ENCODE data around the gene TUFT1.
"Not testable (repeated sequence)": the region's sequence is repeated elsewhere in the genome, so short reads cannot be mapped to it uniquely, and the experiment has no call there.

TUFT1 gene

DNA sequence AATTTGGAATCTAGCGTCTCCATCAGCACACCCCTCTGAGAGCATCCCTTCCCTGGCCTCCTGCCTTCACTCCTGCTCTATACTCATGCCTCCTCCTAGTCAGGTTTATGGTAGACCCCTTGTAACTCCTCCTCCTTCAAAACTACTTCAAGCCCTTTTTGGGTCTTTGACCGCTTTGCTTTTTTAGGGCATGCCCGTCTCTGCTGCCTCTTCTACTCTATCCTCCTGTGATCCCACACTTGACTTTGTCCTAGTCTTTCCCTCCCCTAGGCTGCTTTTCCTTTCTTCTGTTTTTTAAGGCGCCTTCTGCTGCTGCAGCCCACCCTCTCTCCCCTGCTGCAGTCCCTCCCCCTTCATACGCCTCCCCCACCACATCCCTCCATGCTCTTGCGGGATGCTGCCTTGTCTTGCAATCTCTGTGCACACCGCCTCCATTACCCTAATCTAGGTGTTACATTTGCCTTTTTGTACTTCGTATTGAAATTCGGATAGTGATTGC is 73.2 kb downstream of the TUFT1 start:
- no peak for DNase-seq (ENCODE audit: extremely low read depth in 1 of 2, low read depth in 1 of 2)

- no peak for DNase-seq (ENCODE audit: extremely low read depth in 1 of 2, low read depth in 1 of 2)
Measured at GRCh38 chr1:151615711-151616504, 75.8 kb downstream of the TUFT1 start.

DNA sequence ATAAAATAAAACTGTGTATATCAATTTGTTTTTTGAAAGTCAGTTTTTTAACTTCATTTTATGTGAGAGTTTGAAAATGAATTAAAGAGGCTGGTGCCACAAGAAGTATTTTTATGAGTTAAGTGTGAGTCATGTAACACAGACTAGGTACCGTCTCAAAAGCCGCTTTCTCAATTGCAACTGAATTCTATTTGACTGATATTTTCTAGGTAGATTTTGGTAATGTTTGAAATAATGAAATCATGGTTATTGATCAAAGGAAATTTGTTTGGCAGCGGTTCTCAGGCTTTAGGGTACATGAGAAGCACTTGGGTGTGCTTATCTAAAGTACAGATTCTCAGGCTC is 76.4 kb downstream of the TUFT1 start:
- DNase-seq (ENCODE audit: extremely low read depth in 1 of 2, low read depth in 1 of 2), result no peak

DNA sequence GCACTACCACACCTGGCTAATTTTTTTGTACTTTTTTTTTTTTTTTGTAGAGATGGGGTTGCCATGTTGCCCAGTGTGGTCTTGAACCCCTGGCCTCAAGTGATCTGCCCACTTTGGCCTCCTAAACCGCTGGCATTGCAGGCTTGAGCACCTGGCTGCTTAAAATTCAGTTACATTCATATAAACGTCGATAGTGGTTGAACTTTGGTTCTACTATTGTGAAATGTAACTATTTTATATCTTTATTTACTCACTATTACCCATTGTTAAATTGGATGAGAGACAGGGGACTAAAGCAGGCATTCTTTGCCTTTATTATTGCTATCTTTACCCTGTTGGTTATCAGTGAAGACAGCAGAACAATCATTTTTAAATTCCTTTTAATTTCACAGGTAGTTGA is 77.9 kb downstream of the TUFT1 start:
- no peak for DNase-seq (ENCODE audit: extremely low read depth in 1 of 2, low read depth in 1 of 2)

DNA sequence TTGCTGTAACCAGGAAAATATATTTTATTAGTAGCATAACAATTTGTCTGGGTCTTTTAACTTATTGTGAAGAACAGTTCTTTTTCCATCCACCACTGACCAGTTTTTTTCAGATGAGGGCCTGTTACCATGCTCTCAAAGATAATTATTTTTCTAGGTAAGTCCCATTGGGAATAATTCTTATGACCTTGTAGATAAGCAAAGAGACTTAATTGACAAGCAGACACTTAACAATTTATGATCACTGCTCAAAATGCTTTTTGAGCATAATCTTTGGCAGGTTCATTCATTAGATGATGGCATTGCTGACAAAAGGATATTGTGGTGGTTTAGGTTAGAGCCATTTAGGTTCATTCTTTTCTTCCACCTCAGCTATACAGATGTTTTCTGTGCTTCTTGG is 78.4 kb downstream of the TUFT1 start:
- DNase-seq (ENCODE audit: extremely low read depth in 1 of 2, low read depth in 1 of 2), result no peak

GRCh38 chr1:151618996-151619395 is 78.9 kb downstream of the TUFT1 start:
- not testable (repeated sequence) for DNase-seq (ENCODE audit: extremely low read depth in 1 of 2, low read depth in 1 of 2)

DNA sequence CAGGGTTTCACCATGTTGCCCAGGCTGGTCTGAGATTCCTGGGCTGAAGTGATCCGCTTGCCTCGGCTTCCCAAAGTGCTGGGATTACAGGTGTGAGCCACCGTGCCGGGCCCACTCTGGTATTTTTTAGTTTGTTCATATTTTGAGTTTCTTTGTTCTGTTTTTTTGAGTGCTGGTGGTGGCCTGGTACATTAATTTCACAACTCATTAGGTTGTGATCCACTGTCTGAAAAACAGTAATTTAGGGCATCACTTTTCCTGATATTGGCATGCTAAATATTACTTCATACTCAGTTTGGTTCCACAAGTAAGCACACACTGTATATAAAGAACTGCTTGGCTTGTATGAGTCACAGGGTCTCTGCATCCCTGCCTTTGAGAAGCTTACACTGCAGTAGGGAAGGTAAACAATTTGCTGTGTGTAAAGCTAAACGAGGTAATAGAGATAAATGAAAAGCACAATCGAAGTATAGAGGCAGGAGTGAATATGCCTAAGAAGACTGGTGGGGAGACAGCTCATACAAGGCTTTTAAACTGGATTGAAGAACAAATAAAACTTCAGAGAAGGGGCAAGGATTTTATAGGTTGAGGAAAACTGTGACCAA is 79.5 kb downstream of the TUFT1 start:
- DNase-seq (ENCODE audit: extremely low read depth in 1 of 2, low read depth in 1 of 2), result no peak

DNA sequence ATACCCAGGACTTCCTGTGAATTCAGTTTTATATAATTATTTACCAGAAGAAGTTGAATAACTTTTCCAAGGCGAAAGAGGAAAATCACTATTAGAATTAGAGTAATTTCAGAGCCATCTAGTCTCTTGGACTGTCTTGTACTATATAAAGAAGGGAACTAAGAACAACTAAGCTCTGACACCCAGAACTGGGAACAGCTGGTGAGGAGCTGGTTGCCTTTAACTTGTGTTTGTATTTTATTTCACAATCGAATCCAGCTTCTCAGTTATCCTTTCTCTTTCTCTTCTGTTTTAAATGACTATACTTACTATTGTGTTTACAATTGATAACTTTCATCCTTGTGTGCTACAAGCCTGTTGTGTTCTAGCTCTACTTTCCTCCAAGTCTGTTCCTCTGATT is 80.2 kb downstream of the TUFT1 start:
- no peak for DNase-seq (ENCODE audit: extremely low read depth in 1 of 2, low read depth in 1 of 2)

DNA sequence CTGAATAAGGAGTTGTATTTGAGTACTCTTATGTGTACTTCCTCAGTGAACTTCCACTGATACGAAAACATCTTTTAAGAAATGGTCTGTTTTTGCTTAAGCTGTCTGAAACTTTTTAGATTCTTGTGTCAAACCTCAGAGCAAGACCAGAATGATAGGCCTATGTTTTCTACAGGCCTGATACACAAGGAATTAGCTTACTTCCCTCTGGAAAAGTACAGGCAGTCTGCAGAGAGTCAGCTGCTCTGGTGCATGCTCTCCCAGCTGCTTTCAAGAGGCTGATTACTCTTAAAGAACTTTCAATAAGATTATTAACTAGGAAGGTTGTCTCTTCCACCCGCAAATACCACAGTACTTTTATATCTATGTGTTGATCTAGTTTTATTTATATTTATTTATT is 81.2 kb downstream of the TUFT1 start:
- no peak for DNase-seq (ENCODE audit: extremely low read depth in 1 of 2, low read depth in 1 of 2)

DNA sequence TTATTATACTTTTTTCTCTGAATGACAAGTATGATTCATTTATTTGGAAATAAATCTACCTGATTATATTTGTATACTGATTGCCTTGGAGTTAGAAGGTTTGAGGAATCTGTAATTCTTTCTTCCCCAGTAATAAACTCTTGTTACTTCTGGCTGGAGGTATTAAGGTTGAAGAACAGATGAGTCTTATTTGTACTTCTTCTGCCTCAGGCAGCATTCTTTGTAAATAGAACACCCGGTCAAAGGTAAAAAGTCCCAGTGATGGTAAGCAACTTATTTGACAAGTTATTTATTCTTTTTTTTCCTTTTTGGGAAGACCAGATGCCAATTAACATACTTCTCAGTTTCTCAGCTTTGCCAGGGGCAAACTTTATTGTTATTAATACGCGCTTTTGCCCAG is 84.7 kb downstream of the TUFT1 start:
- no peak for DNase-seq (ENCODE audit: extremely low read depth in 1 of 2, low read depth in 1 of 2)

DNA sequence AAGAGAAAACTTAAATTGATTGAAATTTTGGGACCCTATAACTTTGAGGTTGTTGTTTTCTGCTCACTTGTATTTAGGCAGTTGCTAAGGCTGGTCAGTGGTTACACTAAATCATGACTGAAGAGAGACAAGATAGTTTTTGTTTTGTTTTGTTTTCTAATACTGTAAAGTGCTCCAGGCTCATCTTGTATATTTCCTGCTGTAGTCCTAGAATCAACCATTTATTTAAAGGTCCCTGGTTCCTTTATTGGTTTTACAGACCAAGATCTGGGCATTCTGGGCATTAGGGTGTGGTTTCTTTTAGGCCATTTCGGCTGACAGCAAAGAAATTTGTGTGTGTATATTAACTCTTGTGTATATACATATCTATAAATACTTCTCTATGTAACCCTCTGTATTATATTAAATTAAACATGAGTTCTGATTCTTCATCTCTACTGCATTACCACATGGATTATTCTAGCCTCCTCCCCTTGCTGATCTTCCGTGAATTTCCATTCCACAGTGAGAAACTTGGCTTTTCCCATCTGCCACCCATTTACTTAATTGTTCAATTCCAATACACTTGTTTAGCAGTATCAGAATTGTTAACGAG is 86.7 kb downstream of the TUFT1 start:
- DNase-seq (ENCODE audit: extremely low read depth in 1 of 2, low read depth in 1 of 2), result no peak

DNA sequence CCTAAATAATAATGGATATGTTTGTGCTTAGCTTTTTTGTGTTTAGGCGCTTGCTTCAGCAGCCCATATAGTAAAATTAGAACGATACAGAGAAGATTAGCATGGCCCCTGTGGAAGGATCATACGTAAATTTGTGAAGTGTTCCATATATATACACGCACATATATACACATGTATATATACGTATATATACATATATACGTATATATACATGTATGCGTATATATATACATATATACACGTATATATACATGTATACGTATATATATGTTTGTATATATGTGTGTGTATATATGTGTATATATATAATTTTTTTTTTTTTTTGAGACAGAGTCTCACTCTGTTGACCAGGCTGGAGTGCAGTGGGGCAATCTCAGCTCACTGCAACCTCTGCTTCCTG is 89.2 kb downstream of the TUFT1 start:
- DNase-seq (ENCODE audit: extremely low read depth in 1 of 2, low read depth in 1 of 2), result no peak
